ENCODE results near the gene ATN1.

- TF ChIP-seq, protein P1, sequence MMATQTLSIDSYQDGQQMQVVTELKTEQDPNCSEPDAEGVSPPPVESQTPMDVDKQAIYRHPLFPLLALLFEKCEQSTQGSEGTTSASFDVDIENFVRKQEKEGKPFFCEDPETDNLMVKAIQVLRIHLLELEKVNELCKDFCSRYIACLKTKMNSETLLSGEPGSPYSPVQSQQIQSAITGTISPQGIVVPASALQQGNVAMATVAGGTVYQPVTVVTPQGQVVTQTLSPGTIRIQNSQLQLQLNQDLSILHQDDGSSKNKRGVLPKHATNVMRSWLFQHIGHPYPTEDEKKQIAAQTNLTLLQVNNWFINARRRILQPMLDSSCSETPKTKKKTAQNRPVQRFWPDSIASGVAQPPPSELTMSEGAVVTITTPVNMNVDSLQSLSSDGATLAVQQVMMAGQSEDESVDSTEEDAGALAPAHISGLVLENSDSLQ (IDR thresholded peaks at IDR 0.05) = no peak
- TF ChIP-seq L3MBTL2 (conservative IDR thresholded peaks at IDR 0.05) (no peak), ELF4 (IDR thresholded peaks at IDR 0.05) (no peak), BHLHE40 (IDR thresholded peaks at IDR 0.05; ENCODE audit: borderline replicate concordance) (no peak)
Measured at GRCh38 chr12:6942331-6942665, 14.5 kb downstream of the ATN1 start.
